IPS-18c (cell line): ENCODE data around the gene CPXM1.
"Not testable (repeated sequence)": the region's sequence is repeated elsewhere in the genome, so short reads cannot be mapped to it uniquely, and the experiment has no call there.

Experiments used
- H3K4me3 ChIP-seq: 2 replicates; pipeline ENCODE4 v1.7.0; 2013; ENCODE audit warnings: low read depth, mild to moderate bottlenecking, low read length, moderate library complexity; ENCODE audit not compliant: insufficient read depth
- H3K9me3 ChIP-seq: one replicate; pipeline ENCODE4 v1.6.1; 2013; ENCODE audit warnings: mild to moderate bottlenecking, low read length, moderate library complexity; ENCODE audit not compliant: control insufficient read depth, insufficient read depth

The CPXM1 gene

DNA sequence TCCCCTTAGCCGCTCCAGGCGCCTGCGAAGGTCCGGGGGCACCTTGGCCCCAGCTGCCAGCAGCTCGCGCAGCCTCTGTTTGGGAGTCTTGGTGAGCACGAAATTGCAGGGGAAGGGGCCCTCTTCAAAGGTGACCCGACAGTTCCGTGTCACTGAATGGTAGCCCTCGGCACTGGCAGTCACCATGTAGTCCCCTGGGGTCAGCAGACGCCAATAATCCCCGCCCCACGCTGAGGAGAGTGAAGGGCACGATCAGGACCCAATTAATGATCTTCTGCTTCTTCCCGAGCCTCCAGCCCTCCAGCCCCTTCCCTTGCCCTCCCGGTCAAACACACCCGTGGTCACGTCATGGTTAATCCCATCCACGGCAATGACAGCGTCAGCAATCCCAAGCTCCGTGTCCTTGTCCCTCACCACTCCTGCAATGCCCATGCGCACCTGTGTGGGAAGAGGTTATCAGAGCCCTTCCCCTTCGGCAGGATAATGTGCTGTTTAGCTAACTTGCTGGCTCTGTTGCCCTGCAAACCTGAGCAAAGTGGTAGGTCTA is 6.2 kb downstream of the CPXM1 start:
- Histone ChIP-seq H3K9me3 (peaks cover 3% of the 10 kb centered on the region), H3K4me3 (no peak overlapping the region)

DNA sequence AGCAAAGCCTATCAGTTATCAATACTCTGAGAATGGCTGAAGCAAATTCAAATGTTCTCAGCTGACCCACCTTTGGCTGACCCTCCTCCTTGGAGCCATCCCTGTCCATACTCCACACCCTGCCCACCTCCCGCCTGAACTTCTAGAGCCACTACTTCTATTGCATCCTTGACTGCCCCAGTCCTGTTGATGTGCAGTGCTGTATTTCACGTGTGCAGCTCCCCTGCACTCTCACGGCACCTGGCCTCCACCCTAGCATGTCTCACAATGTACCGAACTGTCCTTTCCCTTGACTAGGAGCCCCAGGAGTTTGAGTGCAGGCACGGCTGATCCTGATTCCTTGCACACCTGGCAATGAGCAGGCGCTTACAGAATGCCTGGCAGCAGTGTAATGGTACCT is 7.0 kb downstream of the CPXM1 start:
- Histone ChIP-seq H3K4me3 (no peak overlapping the region), H3K9me3 (peaks cover under 1% of the 10 kb centered on the region)

DNA sequence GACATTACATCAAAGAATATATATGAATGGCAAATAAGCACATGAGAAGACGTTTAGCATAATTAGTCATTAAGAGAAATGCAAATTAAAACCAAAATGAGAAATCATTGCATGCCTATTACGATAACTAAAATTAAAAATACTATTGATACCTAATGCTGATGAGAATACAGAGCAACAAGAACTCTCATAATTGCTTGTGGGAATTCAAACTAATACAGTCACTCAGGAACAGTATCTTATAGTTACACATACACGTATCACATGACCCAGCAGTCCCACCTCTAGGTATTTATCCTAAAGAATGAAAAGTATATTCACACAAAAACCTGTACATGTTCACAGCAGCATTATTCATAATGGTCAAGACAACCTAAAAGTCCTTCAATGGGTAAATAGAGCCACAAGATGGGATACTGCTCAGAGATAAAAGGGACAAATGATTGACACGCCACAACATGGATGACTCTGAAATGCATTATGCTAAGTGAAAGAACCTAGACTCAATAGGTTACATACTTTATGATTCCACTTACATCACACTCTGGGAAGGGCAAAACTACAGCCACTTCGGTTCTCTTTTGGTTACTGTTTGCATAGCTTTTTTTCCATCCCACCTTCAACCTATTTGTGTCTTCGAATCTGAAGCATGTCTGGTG is 16.4 kb downstream of the CPXM1 start:
- Histone ChIP-seq H3K4me3 (no peak overlapping the region), H3K9me3 (no peaks in the 10 kb centered on the region)

DNA sequence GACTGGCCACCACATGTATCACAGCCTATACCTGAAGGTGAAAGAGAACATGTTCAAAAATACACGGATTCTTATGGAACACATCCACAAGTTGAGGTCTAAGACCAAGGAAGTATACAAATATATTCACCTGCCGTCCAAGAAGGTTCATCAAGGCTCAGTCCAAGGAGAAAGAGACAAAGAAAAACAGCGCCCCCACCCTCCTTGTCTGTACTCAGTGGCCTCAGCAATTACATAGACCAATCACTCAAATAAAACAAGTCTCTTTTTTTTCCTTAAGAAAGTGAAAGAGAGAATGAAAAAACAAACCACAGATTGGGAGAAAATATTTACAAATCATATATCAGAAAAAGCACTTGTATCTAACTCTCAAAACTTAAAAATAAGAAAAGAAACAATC is 19.5 kb downstream of the CPXM1 start:
- no peaks in the 10 kb centered on the region for H3K9me3 ChIP-seq

DNA sequence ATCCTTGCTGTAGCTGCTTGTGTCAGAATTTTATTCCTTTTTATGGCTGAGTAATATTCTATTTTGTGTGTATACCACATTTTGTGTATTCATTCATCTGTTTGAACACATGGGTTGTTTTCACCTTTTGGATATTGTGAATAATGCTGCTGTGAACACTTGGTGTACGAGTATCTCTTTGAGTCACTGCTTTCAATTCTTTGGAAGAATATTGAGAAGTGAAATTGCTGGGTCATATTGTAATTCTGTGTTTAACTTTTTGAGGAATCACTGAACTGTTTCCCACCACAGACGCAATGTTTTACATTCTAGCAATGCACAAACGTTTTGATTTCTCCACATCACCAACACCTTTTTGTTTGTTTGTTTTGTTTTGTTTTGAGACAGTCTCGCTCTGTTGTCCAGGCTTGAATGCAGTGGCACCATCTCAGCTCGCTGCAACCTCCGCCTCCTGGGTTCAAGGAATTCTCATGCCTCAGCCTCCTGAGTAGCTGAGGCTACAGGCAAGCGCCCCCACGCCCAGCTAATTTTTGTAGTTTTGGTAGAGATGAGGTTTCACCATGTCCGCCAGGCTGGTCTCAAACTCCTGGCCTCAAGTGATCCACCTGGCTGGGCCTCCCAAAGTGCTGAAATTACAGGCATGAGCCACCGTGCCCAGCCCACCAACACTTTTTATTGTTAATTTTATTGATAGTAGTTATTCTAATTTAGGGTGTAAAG is 21.7 kb downstream of the CPXM1 start:
- no peaks in the 10 kb centered on the region for H3K9me3 ChIP-seq
- H3K4me3 ChIP-seq, result no peak overlapping the region

More for the DNA sequence above, 19.5 kb downstream of the CPXM1 start:
- H3K4me3 ChIP-seq, result no peak overlapping the region

DNA sequence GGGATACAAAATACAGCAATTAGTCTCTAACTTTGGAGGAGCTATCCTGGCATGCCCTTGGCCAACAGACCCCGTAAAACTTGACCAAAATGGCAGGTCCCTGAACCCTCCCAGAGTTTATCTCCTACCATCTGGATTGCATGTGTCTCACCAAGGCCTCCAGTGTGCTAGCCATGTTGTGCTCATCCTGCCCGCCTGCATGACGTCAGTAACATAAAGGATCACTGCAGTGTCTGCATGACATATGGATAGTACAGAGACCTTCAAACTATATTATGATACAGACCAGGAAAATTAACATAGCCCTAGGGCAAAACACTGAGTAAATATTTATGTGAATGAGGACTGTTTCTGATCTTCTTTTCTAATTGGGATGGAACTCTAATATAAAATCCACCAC is 25.3 kb downstream of the CPXM1 start:
- H3K9me3 ChIP-seq, result no peaks in the 10 kb centered on the region
- H3K4me3 ChIP-seq, result no peak overlapping the region

DNA sequence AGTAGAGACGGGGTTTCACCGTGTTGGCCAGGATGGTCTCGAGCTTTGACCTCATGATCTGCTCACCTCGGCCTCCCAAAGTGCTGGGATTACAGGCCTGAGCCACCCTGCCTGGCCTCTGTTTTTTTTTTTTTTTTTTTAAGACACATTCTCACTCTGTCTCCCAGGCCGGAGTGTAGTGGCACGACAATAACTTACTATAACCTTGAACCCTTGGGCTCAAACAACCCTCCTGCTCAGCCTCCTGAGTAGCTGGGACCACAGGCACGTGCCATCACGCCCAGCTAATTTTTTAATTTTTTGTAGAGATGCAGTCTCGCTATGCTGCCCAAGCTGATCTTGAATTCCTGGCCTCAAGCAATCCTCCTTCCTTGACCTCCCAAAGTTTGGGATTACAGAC is 26.6 kb downstream of the CPXM1 start:
- no peaks in the 10 kb centered on the region for H3K9me3 ChIP-seq
- H3K4me3 ChIP-seq, result no peak overlapping the region

DNA sequence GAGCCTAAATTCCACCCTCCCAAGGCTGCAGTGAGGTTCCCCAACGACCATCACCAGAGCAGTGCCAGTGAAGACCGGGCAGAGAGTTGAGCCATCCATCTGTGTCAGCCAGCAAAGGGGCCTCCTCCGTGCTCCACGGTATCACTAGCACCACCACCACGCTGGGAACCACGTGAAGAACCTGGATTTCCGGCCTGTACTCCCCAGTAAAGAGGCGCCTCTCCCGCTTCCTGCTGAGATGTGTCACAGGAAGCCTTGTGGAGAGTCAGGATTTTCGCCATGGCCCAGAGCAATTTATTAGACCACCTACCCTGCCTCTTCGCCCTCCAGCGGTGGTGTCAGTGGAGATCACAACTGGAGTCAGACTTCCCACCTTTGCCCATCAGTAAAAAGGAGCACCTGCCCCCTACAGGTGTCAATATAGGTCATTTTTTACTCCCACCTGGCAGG is 28.8 kb downstream of the CPXM1 start:
- Histone ChIP-seq H3K4me3 (no peak overlapping the region), H3K9me3 (no peaks in the 10 kb centered on the region)

DNA sequence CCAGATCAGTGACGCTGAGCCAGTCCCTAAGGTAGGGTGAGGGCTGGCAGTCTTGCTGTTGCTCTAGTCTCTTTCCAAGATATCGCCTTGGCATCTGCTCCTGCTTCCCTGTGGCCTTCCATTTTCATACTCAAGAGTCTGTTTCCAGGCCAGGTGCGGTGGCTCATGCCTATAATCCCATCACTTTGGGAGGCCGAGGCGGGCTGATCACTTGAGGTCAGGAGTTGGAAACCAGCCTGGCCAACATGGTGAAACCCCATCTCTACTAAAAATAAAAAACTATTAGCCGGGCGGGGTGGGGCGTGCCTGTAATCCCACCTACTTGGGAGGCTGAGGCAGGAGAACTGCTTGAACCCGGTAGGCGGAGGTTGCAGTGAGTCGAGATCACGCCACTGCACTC is 30.3 kb downstream of the CPXM1 start:
- not testable (repeated sequence) for H3K9me3 ChIP-seq, H3K4me3 ChIP-seq

DNA sequence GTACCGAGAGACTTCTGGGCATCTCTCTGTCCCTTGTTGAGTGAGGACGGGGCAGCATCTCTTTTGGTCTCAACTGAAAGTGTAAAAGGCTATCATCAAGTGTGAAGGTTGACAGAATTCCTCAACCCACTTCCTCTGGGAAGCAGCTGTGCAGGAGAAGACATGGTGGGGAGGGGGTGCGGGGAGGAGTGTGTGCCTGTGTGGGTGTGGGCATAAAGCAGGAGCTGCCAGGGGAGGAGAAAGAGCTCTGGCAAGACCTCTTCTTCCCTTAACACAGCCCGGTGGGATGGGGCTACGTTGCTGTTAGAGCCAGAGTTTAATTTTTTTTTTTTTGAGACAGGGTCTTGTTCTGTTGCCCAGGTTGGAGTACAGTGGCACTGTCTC is 31.8 kb downstream of the CPXM1 start:
- Histone ChIP-seq H3K9me3 (no peaks in the 10 kb centered on the region), H3K4me3 (no peak overlapping the region)

DNA sequence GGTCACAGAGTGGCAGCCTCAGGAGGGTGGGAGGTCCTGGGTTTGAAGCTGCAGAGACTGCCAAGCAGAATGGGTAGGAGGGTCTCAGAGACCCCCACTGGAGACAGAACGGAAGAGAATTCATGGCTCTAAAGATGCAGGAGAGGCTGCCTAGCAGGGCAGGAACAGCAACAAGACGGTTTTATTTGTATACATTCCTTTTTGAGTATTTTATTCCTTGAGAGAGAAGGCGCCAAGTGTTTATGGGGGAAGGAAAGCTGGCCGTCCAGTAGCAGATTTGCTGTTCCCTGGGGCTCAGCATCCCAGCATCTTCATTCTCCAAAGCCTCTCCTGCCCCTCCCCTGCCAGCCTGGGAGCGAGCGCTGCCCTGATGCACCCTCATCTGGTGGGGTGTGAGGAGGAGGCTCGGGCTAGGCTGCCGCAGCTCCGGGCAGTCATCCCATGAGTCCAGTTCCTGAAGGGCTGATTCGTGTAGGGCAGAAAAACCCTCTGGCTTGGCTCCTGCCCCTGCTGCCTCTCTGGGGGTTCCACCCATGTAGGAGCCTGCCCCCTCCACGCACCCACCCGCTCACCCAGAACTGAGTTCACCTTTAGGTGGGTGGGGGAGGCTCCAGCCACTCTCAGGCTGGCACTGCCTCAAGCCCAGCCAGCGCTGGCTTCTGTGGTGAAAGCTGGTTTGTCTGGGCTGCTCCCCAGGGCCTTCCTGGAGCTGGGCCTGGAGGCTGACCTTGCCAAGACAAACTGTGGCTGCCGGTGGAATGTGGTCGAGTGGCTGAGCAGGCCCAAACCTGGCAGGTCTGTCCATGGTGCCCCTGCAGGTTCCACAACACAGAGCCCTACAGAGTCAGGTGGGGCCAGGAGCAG is 32.4 kb downstream of the CPXM1 start:
- Histone ChIP-seq H3K4me3 (no peak overlapping the region), H3K9me3 (no peaks in the 10 kb centered on the region)

DNA sequence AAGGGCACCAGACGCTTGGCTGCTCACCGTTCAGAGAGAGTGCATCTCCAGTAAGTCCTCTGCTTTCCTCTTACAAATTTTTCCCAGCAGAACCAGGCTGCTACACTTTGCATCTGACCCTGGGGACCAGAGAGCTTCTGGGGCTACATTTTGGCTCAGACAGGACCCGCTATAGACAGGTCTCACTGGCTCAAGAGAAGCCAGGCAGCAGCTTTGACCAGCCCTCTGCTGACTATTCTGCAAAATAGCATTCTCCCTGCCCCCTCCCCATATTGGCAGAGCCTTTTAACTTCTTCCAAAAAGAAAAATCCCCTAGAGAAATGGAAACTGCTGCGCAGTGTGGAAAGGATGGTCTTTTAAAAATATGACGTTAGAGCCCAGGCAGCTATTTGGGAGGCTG is 37.2 kb downstream of the CPXM1 start:
- H3K4me3 ChIP-seq, result no peak overlapping the region
- no peaks in the 10 kb centered on the region for H3K9me3 ChIP-seq

DNA sequence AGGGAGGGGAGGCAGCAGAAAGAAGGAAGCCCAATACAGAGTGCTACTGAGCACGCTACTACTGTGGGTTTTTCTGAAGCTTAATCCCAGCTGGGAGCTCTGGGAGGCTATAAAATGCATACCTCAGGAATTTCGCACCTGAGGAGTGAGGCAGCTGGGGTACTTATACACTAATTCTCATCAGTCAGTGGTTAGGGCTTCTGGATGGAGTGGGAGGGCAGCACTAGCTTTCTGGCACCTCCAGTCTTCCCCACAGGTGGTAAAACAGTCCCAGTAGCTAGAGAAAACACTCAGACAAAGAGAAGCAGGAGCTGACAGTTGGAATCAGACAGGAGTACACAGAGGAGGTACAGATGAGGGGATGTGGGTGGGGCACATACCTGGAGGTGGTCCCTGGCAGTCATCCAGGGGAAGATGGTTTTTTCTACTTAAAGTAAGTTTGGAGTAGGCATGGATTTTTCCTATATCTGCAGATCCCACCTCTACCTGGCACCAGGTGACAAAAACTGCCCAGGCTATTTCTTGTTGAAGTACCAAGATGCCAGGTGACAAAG is 37.8 kb downstream of the CPXM1 start:
- no peaks in the 10 kb centered on the region for H3K9me3 ChIP-seq
- no peak overlapping the region for H3K4me3 ChIP-seq

DNA sequence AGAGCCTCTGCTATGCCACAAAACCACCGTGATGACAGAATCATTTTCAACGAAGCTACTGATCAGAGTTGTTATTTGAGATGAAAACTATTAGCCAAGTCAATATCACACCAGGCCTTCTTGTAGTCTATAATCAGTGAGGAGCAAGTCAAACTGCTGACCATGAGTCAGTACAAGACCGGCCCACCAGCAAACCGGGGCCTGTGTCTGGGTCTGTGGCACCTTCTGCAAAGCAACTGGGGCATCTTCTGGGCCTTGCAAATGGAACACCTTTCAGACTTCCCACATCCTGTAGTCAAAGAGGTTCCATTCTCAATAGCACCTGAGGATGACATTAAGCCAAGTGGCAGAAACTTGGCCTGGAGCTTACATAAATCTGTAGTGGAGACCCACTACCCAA is 38.5 kb downstream of the CPXM1 start:
- Histone ChIP-seq H3K4me3 (no peak overlapping the region), H3K9me3 (no peaks in the 10 kb centered on the region)

DNA sequence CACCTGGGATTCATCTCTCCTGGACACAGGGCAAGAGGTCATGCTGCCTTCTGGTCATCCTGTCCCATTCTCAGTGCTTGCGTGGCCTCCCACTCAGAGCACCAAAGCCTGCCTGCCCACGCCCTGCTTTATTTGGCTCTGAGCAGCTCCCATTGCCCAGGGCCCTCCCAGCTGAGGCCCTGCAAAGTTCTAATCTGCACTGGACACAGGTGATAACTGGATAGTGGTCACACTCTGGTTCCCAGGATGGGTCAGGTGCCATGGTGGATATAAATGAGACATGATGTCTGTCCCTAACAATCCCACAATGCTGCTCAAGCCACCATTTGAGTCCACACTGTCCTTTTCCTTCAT is 39.5 kb downstream of the CPXM1 start:
- no peaks in the 10 kb centered on the region for H3K9me3 ChIP-seq
- H3K4me3 ChIP-seq, result no peak overlapping the region

DNA sequence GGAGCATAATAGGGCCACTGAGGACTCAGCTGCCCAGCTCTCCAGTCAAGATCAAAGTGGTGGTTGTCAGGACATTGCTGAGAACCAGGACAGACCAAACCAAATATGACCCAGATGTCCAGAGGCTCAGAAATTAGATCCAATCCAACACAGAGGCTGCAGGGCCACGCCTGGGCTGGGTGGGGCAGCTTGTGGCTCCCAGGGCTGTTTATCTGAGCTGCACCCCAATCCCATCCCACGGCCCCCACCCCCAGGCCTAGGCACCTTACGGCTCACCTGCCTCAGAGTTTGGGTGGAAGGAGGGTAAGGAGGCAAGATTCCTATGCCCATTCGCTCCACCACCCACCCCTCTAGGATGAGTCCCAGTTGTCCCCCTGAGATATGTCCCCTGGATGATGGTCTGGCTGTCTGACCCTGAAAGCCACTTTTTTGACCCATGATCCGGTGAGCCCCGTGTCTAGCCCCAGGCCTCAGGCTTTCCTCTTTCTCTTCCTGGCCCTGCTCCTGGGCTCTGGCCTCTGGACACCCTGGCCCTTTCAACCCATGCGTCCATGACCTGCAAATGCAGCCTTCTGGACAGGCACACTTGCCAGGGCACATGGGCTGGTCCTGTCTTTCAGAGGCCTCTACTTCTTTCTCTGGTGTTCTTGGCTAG is 40.0 kb downstream of the CPXM1 start:
- H3K9me3 ChIP-seq, result no peaks in the 10 kb centered on the region
- no peak overlapping the region for H3K4me3 ChIP-seq

DNA sequence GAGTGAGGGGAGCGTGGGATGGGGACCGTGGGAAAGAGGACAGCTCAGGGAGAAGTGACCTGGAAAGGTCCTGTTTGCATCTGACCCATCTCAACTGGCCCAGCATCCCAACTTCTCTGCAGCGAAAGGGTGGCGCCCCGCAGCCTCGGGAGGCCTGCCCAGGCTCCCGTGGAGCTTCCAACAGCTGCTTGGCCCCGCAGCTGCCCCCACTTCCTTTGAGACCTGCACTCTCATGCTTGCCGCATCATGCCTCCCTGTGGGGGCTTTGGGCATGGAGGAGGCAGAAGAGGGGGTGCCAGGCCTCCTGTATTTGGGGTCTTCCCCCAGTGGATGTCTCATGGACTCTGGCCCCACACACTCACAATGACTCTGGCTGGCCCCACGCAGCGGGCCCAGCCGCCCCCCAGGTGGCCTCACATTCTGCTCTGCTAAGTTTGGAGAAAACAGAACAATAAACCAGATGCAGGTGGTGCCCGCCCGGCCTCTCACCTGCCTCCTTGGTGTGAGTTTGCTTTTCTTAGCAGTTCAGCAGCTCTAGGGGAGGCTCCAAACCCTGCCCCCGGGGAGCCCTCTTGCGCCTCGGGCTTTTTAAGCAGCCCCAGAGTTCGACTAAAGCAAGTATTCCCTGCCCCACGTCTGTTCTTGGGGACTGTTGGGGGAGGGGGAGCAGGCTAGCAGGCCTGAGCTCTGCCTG is 40.7 kb downstream of the CPXM1 start:
- H3K9me3 ChIP-seq, result no peaks in the 10 kb centered on the region
- H3K4me3 ChIP-seq, result no peak overlapping the region
